LNCAP (cell line): Measurements from ENCODE around the gene SPON1.

ENCODE experiments used
- TF ChIP-seq, protein P1 (sequence below): fragments of 450-650 bp; IDR thresholded peaks from 2 replicates; pipeline ENCODE4 v1.5.1; 2017; ENCODE audit warnings: mild to moderate bottlenecking

The SPON1 gene

DNA sequence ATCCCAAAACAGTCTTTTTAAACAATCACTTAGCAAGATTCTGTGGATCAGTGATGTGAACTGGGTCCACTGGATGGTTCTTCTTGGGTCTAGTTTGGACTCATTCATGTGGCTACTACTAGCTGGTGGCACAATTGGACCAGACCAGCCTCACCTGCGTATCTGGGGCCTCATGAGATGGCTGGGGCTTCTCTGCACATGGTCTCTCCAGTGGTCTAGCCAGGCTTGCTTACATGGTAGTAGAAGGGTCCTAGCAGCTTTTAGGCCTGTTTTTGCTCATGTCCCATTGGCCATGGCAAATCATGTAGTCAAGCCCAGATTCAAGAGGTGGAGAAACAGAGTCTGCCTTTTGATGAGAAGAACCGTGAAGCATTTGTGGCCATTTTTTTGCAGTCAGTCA is 302.4 kb downstream of the SPON1 start:
- TF ChIP-seq, protein P1, sequence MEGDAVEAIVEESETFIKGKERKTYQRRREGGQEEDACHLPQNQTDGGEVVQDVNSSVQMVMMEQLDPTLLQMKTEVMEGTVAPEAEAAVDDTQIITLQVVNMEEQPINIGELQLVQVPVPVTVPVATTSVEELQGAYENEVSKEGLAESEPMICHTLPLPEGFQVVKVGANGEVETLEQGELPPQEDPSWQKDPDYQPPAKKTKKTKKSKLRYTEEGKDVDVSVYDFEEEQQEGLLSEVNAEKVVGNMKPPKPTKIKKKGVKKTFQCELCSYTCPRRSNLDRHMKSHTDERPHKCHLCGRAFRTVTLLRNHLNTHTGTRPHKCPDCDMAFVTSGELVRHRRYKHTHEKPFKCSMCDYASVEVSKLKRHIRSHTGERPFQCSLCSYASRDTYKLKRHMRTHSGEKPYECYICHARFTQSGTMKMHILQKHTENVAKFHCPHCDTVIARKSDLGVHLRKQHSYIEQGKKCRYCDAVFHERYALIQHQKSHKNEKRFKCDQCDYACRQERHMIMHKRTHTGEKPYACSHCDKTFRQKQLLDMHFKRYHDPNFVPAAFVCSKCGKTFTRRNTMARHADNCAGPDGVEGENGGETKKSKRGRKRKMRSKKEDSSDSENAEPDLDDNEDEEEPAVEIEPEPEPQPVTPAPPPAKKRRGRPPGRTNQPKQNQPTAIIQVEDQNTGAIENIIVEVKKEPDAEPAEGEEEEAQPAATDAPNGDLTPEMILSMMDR: no peak

DNA sequence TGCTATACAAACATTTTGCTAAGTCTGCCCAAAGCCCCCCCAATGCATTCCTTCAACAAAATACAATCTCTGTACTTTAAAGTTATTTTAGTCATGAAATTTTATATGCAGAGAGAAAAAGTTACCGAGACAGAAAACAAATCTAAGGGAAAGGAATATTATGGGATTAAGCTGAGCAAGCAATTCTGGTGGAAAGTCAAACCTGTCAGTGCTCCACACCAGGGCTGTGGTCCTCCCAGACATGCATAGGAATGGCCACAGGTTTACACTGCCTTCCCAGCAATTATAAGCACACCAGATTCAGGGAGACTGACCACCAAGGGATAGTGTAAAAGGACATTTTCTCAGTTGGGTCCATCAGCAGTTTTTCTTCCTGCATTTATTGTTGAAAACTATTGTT is 304.1 kb downstream of the SPON1 start:
- TF ChIP-seq, protein P1: no peak

DNA sequence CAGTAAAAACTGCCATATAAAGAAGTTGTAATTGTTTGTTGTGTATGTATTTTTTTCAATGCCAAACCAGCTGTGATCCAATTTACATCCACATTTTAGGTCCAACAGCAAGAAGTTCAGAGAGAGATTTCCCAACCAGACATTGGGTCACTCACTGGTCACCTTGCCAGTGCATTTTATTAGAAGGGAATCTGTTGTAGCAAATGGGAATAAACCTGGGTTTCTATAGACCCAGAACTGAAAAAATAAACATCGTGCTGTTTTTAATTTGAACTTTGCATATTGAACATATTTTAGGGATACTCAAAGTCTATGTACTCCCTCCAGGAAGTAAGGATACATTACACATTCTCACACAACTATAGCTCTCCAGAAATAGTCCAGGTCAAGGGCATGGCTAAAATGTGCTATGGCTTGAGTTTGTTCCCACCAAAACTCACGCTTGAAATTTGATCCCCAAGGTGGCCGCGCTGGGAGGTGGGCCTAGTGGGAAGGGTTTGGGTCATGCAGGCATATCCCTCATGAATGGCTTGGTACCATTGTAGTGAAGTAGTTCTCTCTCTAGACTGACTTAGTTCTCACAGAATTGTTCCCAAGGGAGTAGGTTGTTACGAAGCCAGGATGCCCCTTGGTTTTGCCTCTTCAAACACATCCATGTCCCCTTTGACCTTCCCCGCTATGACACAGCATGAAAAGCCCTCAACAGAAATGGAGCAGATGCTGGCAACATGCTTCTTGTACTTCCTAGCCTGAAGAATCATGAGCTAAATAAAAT is 305.5 kb downstream of the SPON1 start:
- TF ChIP-seq, protein P1: no peak

DNA sequence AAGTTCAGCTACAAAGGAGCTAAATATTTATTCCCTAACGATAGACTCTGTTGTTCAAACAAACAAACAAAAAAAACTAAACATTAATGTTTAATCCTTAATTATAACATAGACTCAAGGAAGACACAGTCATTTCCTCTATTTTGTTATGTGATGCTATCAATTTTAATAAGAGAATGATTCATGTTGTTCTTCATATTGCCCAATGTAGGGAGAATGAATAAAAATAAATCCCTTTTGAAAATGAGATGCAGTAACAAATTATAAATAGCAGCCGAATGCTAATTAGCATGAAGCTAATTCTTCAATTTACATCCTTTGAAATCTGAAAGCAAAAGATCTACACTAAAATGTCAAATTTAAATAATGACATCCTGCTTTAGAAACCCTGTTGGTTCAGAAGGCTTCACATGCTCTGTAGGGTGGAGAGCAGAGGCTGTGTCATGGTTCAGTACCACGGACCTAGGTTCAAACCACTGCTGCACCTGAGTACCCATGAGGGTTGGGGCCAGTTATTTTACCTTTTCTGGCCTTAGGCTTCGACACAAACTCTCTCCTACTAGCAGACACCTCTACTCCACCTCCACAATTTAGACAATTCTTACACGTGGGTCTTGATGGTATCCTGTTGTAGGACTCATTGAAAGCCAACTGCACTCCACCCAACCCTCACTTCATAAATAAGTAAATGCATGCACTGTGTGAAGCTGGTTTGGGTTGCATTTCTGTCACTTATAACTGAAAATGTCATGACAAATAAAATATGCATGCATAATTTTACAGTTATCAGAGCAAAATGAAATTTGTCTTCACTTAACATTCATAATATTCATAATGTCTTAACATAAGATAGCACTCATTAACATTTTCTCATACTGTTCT is 307.4 kb downstream of the SPON1 start:
- TF ChIP-seq, protein P1: no peak

DNA sequence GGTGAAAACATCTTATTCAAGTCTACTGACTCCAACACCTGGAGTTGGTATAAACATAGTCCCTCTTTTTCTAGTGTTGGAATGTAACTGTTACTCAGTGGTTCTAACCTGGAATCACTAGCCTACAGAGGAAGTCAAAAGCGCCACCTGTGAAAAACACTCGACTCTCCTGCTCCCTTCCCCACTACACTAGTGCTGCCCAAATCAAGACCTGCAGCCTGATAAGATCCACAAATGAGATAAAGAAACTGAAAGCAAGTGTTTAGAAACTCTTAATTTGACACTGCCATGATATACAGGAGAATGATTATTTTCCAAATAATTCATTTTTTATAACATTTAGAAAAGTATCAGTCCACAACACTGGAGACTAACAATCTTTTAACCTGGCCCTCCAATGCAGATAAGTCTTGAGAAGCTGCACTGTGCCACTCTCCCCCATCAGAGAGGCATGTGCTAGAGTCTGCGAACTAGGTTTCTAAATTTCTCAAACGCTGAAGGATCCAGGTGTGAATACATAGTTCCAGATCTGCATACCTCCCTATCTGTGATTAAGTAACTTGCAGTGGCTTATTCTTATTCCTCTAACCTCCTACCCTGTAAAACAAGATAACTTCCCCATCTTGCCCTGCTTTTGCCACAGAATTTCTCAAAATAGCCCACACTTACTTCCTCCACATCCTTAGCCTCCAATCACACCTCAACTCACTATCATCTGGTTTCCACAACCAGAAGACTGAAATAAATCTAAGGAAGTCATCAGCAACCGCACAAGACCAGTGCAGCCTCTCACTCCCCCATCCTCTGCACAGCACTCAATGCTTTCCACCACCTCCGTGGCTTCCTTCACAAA is 308.4 kb downstream of the SPON1 start:
- TF ChIP-seq, protein P1: no peak

DNA sequence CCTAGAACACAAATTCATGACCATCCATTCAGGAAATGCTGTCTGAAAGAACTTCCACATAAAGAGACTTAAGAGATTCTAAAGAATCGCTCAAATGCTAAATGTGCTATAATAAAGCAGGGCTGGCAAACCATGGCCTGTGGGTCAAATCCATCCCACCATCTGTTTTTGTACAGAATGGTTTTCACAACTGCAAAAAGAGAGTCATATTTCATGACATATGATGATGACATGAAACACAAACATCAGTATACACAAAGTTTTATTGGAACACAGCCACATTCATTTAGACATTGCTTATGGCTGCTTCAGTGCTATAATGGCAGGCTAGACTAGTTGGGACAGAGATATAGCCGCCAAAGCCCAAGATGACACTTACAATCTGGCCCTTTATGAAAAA is 311.4 kb downstream of the SPON1 start:
- TF ChIP-seq, protein P1: no peak

DNA sequence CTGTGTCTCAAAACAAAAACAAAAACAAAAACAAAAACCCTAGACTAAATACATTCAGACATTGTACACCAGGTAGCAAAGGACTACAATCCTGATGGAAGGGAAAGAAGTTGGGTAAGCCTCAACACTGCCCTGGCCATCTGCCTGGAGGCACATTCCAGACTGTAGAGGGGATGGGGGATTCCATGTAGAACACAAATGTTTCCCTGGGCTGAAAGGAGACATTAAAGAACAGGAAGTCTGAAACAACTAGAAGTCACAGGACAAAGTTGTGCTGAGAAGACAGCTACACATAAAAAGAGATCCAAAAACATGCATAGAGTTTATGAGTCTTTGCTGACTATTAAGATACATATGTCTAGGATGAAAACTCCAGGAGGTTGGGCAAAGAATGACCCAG is 312.6 kb downstream of the SPON1 start:
- TF ChIP-seq, protein P1: no peak
